ENCODE results near the gene DEFB132.

DEFB132 gene

DNA sequence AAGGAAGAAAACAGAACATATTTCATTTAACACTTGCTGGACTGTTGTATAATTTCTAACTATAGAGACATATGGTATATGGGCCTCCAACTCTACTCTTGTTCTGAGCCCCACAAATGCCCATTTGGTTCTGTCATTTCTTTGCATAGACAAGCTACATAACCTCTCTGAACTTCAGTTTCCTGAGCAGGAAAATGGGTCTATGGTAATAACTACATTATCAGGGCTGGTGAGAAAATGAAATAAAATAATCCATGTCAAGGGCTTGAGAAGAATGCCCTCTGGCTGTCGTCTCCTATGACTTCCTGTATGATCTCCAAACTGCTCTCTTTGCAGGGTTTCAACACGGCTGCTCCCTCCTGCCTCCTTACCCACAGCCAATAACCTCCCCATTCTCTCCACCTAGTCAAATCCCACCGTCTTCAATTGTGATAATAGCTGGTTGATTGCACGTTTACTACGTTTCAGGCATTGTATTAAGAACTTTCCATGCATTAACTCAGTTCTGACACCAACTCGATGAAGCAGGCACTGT, 51.8 kb downstream of the DEFB132 start:
- H3K23ac ChIP-seq (ENCODE audit: low read length), result no peak overlapping the region
- H3K4me3 ChIP-seq (ENCODE audit: low read depth, low read length), result no peak overlapping the region
- H3K27me3 ChIP-seq (ENCODE audit: insufficient read depth, low read length), result no peaks in the 10 kb centered on the region
- H4K91ac ChIP-seq (ENCODE audit: low read depth, low read length), result peak overlapping the region; percentile 86
- no peak overlapping the region for H3K9ac ChIP-seq (ENCODE audit: low read length)
- H2AK5ac ChIP-seq (ENCODE audit: low read length), result no peak overlapping the region
- no CpG with 5 or more reads among the region's 6 CpGs for WGBS (ENCODE audit: extremely low coverage, insufficient coverage, insufficient read length)
- no peaks in the 10 kb centered on the region for H3K9me3 ChIP-seq (ENCODE audit: insufficient read depth, low read depth, low read length)
- H3K4me2 ChIP-seq (ENCODE audit: low read length), result peak overlapping the region; percentile 77
- H3K79me2 ChIP-seq (ENCODE audit: control insufficient read depth, insufficient read depth, low read length, poor library complexity), result no peaks in the 10 kb centered on the region
- H4K8ac ChIP-seq (ENCODE audit: low read depth, low read length), result peak overlapping the region; percentile 87
- peak overlapping the region; percentile 74 for H4K12ac ChIP-seq (ENCODE audit: low read depth, low read length)
- H3K79me1 ChIP-seq (ENCODE audit: low read length), result peaks cover 8% of the 10 kb centered on the region
- peak overlapping the region; percentile 88 for H2AFZ ChIP-seq (ENCODE audit: insufficient read depth, low read length, poor library complexity)
- peak overlapping the region; percentile 72 for H2BK120ac ChIP-seq (ENCODE audit: insufficient read depth, low read length, poor library complexity)
- H3K4ac ChIP-seq (ENCODE audit: low read depth, low read length), result no peak overlapping the region
- peak overlapping the region; percentile 68 for H3K14ac ChIP-seq (ENCODE audit: low read length)
- H3K18ac ChIP-seq (ENCODE audit: low read length), result no peak overlapping the region
- peak overlapping the region; percentile 84 for H2BK5ac ChIP-seq (ENCODE audit: low read depth, low read length, poor library complexity)
- H3K36me3 ChIP-seq (ENCODE audit: control insufficient read depth in 1 of 2, insufficient read depth in 2 of 2, low read length in 2 of 2), result no peaks in the 10 kb centered on the region
- H3K27ac ChIP-seq (ENCODE audit: low read depth, low read length), result peak overlapping the region; percentile 67
- DNase-seq, result no peak
- H2BK12ac ChIP-seq (ENCODE audit: low read length), result no peak overlapping the region
- H3K4me1 ChIP-seq (ENCODE audit: control insufficient read depth in 1 of 2, insufficient read depth in 2 of 2, low read length in 2 of 2), result peaks cover 0 to 6% of the 10 kb centered on the region in 2 experiments

DNA sequence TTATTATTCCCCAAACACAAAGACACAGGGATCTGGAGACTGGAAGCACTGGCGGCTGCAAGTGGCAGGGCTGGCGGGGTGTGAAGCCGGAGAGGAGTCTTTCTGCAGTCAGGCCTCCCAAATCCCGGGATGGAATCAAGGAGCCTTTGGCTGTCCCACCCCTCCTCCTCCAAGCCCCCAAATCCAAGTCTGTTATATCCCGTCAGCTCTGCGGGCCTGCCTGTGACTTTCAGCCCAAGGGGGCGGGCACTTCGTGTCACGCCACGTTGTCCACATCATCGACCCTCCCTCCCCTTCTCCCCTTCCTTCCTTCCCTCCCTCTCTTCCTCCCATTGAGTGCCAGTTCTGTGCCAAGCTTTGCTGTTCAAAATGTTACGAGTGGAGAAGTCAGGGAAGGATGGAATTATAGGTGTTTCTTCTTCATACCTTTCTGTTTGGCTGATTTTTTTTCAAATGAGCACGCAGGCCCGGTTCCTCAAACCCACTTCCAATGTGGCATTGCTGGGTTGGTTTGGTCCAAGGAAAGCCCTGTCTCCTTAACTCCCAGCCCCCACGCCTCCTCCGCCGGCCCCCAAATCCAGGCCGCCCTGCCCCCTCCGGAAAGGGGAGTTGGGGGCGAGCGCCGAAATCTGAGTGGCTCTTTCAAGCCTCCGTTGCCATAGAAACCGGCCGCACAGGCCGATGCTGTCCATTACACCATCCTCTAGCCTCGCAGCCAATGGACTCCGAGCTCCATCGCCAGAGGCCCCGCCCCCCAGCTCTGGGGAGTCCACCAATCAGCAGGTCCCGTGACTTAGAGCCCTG, 52.5 kb downstream of the DEFB132 start:
- H3K9ac ChIP-seq (ENCODE audit: low read length), result no peak overlapping the region
- peak overlapping the region; percentile 87 for H4K8ac ChIP-seq (ENCODE audit: low read depth, low read length)
- H3K14ac ChIP-seq (ENCODE audit: low read length), result peak overlapping the region; percentile 76
- H3K27me3 ChIP-seq (ENCODE audit: insufficient read depth, low read length), result no peaks in the 10 kb centered on the region
- no peak overlapping the region for H3K4ac ChIP-seq (ENCODE audit: low read depth, low read length)
- H3K4me1 ChIP-seq (ENCODE audit: control insufficient read depth in 1 of 2, insufficient read depth in 2 of 2, low read length in 2 of 2), result peaks cover 0 to 6% of the 10 kb centered on the region in 2 experiments
- H3K36me3 ChIP-seq (ENCODE audit: control insufficient read depth in 1 of 2, insufficient read depth in 2 of 2, low read length in 2 of 2), result no peaks in the 10 kb centered on the region
- peaks cover 8% of the 10 kb centered on the region for H3K79me1 ChIP-seq (ENCODE audit: low read length)
- H3K4me3 ChIP-seq (ENCODE audit: low read depth, low read length), result peak overlapping the region; percentile 66
- H3K4me2 ChIP-seq (ENCODE audit: low read length), result peak overlapping the region; percentile 77
- no peaks in the 10 kb centered on the region for H3K9me3 ChIP-seq (ENCODE audit: insufficient read depth, low read depth, low read length)
- no peak overlapping the region for H3K23ac ChIP-seq (ENCODE audit: low read length)
- peak overlapping the region; percentile 74 for H4K12ac ChIP-seq (ENCODE audit: low read depth, low read length)
- peak overlapping the region; percentile 72 for H2BK120ac ChIP-seq (ENCODE audit: insufficient read depth, low read length, poor library complexity)
- no peak overlapping the region for H2AK5ac ChIP-seq (ENCODE audit: low read length)
- H3K18ac ChIP-seq (ENCODE audit: low read length), result peak overlapping the region; percentile 11
- peak overlapping the region; percentile 88 for H2AFZ ChIP-seq (ENCODE audit: insufficient read depth, low read length, poor library complexity)
- H3K27ac ChIP-seq (ENCODE audit: low read depth, low read length), result peak overlapping the region; percentile 67
- H2BK5ac ChIP-seq (ENCODE audit: low read depth, low read length, poor library complexity), result peak overlapping the region; percentile 92
- DNase-seq, result peak; percentile 64 to 65
- WGBS (ENCODE audit: extremely low coverage, insufficient coverage, insufficient read length), result no CpG with 5 or more reads among the region's 31 CpGs
- H4K91ac ChIP-seq (ENCODE audit: low read depth, low read length), result peak overlapping the region; percentile 86
- peak overlapping the region; percentile 61 for H2BK12ac ChIP-seq (ENCODE audit: low read length)
- H3K79me2 ChIP-seq (ENCODE audit: control insufficient read depth, insufficient read depth, low read length, poor library complexity), result no peaks in the 10 kb centered on the region

DNA sequence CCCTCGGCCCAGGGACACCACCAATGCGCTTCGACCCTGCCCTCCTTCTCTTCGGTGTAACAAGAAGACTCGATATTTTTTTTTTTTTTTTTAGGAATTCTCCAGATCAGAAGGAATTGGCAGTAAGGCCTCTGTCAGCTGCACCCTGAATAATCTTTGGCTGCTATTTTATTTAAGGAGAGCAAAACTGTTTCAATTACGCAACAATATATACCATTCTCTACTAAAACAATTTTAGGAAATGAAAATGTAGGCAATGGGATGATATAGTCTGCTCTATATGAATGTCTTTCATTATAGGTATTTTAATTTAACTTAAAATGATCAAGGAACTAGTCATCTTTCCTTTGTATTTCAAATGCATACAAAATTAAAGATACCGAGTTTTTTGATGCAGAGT, 53.1 kb downstream of the DEFB132 start:
- H3K4me1 ChIP-seq (ENCODE audit: control insufficient read depth in 1 of 2, insufficient read depth in 2 of 2, low read length in 2 of 2), result peaks cover 0 to 6% of the 10 kb centered on the region in 2 experiments
- no peak overlapping the region for H3K4me3 ChIP-seq (ENCODE audit: low read depth, low read length)
- H3K4ac ChIP-seq (ENCODE audit: low read depth, low read length), result no peak overlapping the region
- DNase-seq, result no peak
- H2AFZ ChIP-seq (ENCODE audit: insufficient read depth, low read length, poor library complexity), result peak overlapping the region; percentile 88
- no peak overlapping the region for H3K4me2 ChIP-seq (ENCODE audit: low read length)
- H3K79me1 ChIP-seq (ENCODE audit: low read length), result peaks cover 8% of the 10 kb centered on the region
- H4K12ac ChIP-seq (ENCODE audit: low read depth, low read length), result no peak overlapping the region
- H3K27ac ChIP-seq (ENCODE audit: low read depth, low read length), result no peak overlapping the region
- no CpG with 5 or more reads among the region's 7 CpGs for WGBS (ENCODE audit: extremely low coverage, insufficient coverage, insufficient read length)
- no peak overlapping the region for H3K23ac ChIP-seq (ENCODE audit: low read length)
- H3K9ac ChIP-seq (ENCODE audit: low read length), result no peak overlapping the region
- H2BK12ac ChIP-seq (ENCODE audit: low read length), result no peak overlapping the region
- H4K8ac ChIP-seq (ENCODE audit: low read depth, low read length), result no peak overlapping the region
- no peaks in the 10 kb centered on the region for H3K79me2 ChIP-seq (ENCODE audit: control insufficient read depth, insufficient read depth, low read length, poor library complexity)
- no peak overlapping the region for H3K18ac ChIP-seq (ENCODE audit: low read length)
- H4K91ac ChIP-seq (ENCODE audit: low read depth, low read length), result no peak overlapping the region
- H2AK5ac ChIP-seq (ENCODE audit: low read length), result no peak overlapping the region
- H3K27me3 ChIP-seq (ENCODE audit: insufficient read depth, low read length), result no peaks in the 10 kb centered on the region
- H3K9me3 ChIP-seq (ENCODE audit: insufficient read depth, low read depth, low read length), result no peaks in the 10 kb centered on the region
- no peak overlapping the region for H2BK120ac ChIP-seq (ENCODE audit: insufficient read depth, low read length, poor library complexity)
- no peak overlapping the region for H3K14ac ChIP-seq (ENCODE audit: low read length)
- no peaks in the 10 kb centered on the region for H3K36me3 ChIP-seq (ENCODE audit: control insufficient read depth in 1 of 2, insufficient read depth in 2 of 2, low read length in 2 of 2)
- H2BK5ac ChIP-seq (ENCODE audit: low read depth, low read length, poor library complexity), result no peak overlapping the region
